ENCODE data around the gene PARD6B.

Gene PARD6B

GRCh38 chr20:50724112-50724725 is 7.2 kb upstream of the PARD6B start:
- no peak for DNase-seq

GRCh38 chr20:50724851-50725723 is 6.3 kb upstream of the PARD6B start:
- DNase-seq, result peak in 2 of 4 experiments; percentile 40 to 55

- DNase-seq, result no peak
Measured at GRCh38 chr20:50725724-50726005, 5.7 kb upstream of the PARD6B start.

GRCh38 chr20:50726955-50727791 is 4.2 kb upstream of the PARD6B start:
- DNase-seq, result no peak

- no peak for DNase-seq
Measured at GRCh38 chr20:50727792-50728485, 3.4 kb upstream of the PARD6B start.

- no peak for DNase-seq
Measured at GRCh38 chr20:50728486-50728980, 2.8 kb upstream of the PARD6B start.

- no peak for DNase-seq
Measured at GRCh38 chr20:50728981-50729874, 2.2 kb upstream of the PARD6B start.

GRCh38 chr20:50729901-50730764 is 1.2 kb upstream of the PARD6B start:
- no peak for DNase-seq

GRCh38 chr20:50730765-50731054 is 670 bp upstream of the PARD6B start:
- DNase-seq, result no peak

GRCh38 chr20:50731930-50732690 is 730 bp downstream of the PARD6B start:
- no peak for DNase-seq

- DNase-seq, result no peak
Measured at GRCh38 chr20:50733644-50734349, 2.4 kb downstream of the PARD6B start.

- DNase-seq, result no peak
Measured at GRCh38 chr20:50734730-50735679, 3.6 kb downstream of the PARD6B start.

GRCh38 chr20:50735813-50736212 is 4.4 kb downstream of the PARD6B start:
- DNase-seq, result no peak

GRCh38 chr20:50737352-50737751 is 6.0 kb downstream of the PARD6B start:
- no peak for DNase-seq

- DNase-seq, result no peak
Measured at GRCh38 chr20:50743087-50743486, 11.7 kb downstream of the PARD6B start.

- DNase-seq, result no peak
Measured at GRCh38 chr20:50744143-50744792, 12.9 kb downstream of the PARD6B start.

GRCh38 chr20:50745634-50746137 is 14.3 kb downstream of the PARD6B start:
- no peak for DNase-seq

Data from activated naive CD4-positive, alpha-beta T cell (primary cell).